A549 treated with RU486 at 1 μM for 4 hours (cell line): ENCODE measurements around the gene TAS2R8. TPM values are rescaled to one million over a fixed set of nuclear protein-coding genes. Genes with fewer than 3 reads are reported as not detected.

Experiments used
- total RNA-seq: library from RNA; stranded (reverse); fragments of 200-300 nt; extraction: Qiagen RNA extraction; gene quantifications from 5 replicates; pipeline ENCODE4 v1.2.3, GENCODE V29; 2022; ENCODE audit warnings: low read depth

TAS2R8 gene, protein sequence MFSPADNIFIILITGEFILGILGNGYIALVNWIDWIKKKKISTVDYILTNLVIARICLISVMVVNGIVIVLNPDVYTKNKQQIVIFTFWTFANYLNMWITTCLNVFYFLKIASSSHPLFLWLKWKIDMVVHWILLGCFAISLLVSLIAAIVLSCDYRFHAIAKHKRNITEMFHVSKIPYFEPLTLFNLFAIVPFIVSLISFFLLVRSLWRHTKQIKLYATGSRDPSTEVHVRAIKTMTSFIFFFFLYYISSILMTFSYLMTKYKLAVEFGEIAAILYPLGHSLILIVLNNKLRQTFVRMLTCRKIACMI
- not detected in 5 replicates for total RNA-seq

DNA sequence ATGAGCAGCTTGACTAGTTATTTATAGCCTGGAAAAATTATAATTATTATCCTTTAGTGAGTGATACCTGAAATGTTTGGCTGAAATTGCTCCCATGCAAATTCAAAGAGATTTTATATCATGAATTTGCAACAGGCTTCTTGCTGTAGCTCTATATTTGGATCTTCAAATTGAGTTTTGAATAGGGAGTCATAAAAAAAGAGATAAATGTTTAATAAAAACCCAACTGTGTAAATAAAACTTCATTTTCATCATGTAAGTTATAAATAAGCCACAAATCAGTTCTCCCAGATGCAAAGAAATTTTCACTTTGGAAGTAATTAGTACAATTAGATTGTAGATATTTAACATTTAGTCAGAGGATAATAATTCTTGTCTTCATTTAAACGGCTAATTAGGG lies at the start of gene TAS2R8:
Gene TAS2R8, minus strand, starts transcription at position 101 of the 400 bp plus-strand sequence. CDS start 306 bp downstream, outside the sequence.

DNA sequence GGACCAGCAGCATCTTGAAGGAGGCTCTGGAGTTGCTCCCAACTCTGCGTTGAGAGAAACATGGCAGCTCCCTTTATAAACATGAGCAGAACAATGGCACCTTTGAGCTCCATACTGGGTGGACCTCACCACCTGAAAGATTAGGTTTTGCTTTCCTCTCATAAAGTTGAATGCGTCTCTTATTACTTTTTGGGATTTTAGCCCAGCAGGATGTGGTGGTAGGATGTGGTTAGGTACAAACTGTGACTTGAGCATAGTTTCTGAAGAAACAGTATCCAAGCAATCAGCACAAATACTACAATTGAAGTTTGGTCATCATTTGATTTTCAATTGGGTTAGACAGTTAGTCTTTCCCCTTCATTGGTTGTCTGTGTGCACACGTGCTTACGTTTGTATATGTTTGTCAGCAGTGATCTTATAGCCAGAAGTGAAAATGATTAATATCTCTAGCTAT lies 42.4 kb upstream of the TAS2R8 start, which contains the start of gene PRR4:
Gene PRR4, minus strand, starts transcription at position 51 of the 454 bp plus-strand sequence. Its CDS starts 38 bp downstream, at position 13.

DNA sequence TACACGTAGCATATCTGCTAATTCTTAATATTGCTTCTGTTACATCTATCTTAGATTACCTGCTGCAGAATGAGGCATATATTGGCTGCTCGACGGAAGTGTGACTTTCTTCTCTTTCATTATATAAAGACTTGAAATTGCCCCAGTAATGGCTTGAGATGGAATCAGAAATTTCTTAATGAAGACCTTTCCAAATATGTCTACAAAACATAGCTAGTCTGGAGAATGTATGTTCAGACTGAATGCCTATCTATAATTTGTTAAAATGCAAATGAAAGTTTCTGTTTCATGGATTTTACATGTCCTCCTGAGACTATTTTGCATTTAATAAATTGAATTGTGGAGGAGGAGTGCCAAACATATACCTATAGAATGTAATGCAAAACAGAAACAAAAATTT lies 19.2 kb upstream of the TAS2R8 start, which contains the start of gene TAS2R10:
Gene TAS2R10, minus strand, starts transcription at position 101 of the 400 bp plus-strand sequence. Its CDS starts 89 bp downstream, at position 12.

DNA sequence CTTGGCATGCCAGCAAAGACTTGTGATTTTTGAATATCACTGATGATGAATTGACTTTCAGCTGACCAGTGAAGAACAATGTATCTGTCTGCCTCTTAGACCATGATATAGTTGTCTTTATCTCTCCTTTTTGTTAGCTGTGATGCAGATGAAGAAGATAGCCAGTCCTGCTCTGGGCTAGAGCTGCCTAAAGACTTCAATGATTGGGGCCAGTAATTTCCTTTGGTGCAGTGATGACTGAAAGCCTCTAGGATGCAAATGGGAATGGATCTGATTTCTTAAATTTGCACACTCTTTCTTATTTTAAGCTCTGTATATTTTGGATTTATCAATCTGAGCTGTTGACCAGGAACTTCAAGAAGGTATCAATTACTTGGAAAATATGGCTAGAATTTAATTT lies 3.0 kb upstream of the TAS2R8 start, which contains the start of gene TAS2R9:
Gene TAS2R9, minus strand, starts transcription at position 101 of the 400 bp plus-strand sequence. Its CDS starts 93 bp downstream, at position 8.

DNA sequence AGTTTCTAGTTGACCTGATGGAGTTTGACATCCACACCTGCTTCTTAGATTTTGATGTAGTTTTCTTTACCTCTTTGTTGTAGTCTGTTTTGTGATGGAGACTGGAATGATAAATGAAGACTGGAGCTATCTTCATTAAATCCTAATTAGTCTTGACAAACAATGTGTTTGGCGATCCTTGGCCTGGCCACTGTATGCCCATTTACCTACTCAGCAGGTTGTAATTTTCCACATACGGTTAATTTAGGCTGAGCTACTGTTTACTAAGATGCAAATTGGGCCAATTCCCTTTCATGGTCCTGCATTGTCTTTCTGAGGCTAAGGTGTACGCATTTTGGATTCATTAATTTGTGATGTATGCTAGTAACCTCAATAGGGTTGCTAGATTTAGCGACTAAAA lies 4.5 kb downstream of the TAS2R8 start, which contains the start of gene TAS2R7:
Gene TAS2R7, minus strand, starts transcription at position 41 of the 400 bp plus-strand sequence. CDS start 57 bp downstream, outside the sequence.

Other genes with a start within 250 kb of the TAS2R8 start
- gene MAGOHB, start 193.7 kb downstream of the TAS2R8 start, total RNA-seq, result 48.7 to 68.4 TPM (median 52.5 TPM) in 5 replicates
- gene STYK1, start 133.2 kb downstream of the TAS2R8 start, total RNA-seq, result 0.14 to 0.63 TPM (median 0.35 TPM) in 5 replicates
- gene YBX3, start 84.0 kb downstream of the TAS2R8 start, total RNA-seq, result 257 to 299 TPM (median 275 TPM) in 5 replicates
- gene TAS2R7, start 4.7 kb downstream of the TAS2R8 start, total RNA-seq, result not detected in 5 replicates
- gene TAS2R9, start 2.9 kb upstream of the TAS2R8 start, total RNA-seq, result not detected in 5 replicates
- gene TAS2R10, start 19.1 kb upstream of the TAS2R8 start, total RNA-seq, result 0.19 TPM in 1 of 5 replicates, not detected in the others
- gene PRR4, start 42.2 kb upstream of the TAS2R8 start, total RNA-seq, result 1.9 to 5.3 TPM (median 3.3 TPM) in 5 replicates
- 2.8 to 5.7 TPM (median 3.0 TPM) in 5 replicates for gene PRH1, start 77.0 kb upstream of the TAS2R8 start, total RNA-seq
- not detected in 5 replicates for gene TAS2R13, start 102.3 kb upstream of the TAS2R8 start, total RNA-seq
- gene PRH2, start 122.0 kb upstream of the TAS2R8 start, total RNA-seq, result not detected in 5 replicates
- 0.38 to 0.81 TPM (median 0.73 TPM) in 5 replicates for gene TAS2R14, start 132.0 kb upstream of the TAS2R8 start, total RNA-seq
- not detected in 5 replicates for gene TAS2R50, start 179.6 kb upstream of the TAS2R8 start, total RNA-seq
- 0.07 to 0.09 TPM in 2 of 5 replicates, not detected in the others for gene TAS2R20, start 191.0 kb upstream of the TAS2R8 start, total RNA-seq
- gene TAS2R19, start 215.3 kb upstream of the TAS2R8 start, total RNA-seq, result 0.16 TPM in 1 of 5 replicates, not detected in the others
- 0.14 to 0.33 TPM (median 0.18 TPM) in 4 of 5 replicates, not detected in the other for gene TAS2R31, start 224.1 kb upstream of the TAS2R8 start, total RNA-seq